NT2/D1 (cell line): ENCODE data around the gene PCARE.

Source experiments
- YY1 ChIP-seq: IDR thresholded peaks from 2 replicates; pipeline ENCODE4 v1.6.1; 2011; ENCODE audit not compliant: insufficient read length, insufficient read depth
- ZNF274 ChIP-seq: IDR thresholded peaks from 2 replicates; pipeline ENCODE4 v1.6.1; 2011; ENCODE audit warnings: mild to moderate bottlenecking, low read depth, low read length

GRCh38 chr2:29052807-29053206 lies 21.5 kb downstream of the PCARE start:
- TF ChIP-seq YY1 (no peak), ZNF274 (no peak)
